ENCODE results near the gene TRIM49D1.
"Not testable (repeated sequence)": the region's sequence is repeated elsewhere in the genome, so short reads cannot be mapped to it uniquely, and the experiment has no call there.

The TRIM49D1 gene, protein sequence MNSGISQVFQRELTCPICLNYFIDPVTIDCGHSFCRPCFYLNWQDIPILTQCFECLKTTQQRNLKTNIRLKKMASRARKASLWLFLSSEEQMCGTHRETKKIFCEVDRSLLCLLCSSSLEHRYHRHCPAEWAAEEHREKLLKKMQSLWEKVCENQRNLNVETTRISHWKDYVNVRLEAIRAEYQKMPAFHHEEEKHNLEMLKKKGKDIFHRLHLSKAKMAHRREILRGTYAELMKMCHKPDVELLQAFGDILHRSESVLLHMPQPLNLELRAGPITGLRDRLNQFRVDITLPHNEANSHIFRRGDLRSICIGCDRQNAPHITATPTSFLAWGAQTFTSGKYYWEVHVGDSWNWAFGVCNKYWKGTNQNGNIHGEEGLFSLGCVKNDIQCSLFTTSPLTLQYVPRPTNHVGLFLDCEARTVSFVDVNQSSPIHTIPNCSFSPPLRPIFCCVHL

GRCh38 chr11:89922195-89922660, at the start of gene TRIM49D1:
Gene TRIM49D1 (minus strand): TSS chr11:89922245. CDS start chr11:89917710, 4,535 bp downstream.
- no peak for DNase-seq (ENCODE audit: insufficient read length, low spot score)
- no peak for FAIRE-seq
- TF ChIP-seq, protein P1, sequence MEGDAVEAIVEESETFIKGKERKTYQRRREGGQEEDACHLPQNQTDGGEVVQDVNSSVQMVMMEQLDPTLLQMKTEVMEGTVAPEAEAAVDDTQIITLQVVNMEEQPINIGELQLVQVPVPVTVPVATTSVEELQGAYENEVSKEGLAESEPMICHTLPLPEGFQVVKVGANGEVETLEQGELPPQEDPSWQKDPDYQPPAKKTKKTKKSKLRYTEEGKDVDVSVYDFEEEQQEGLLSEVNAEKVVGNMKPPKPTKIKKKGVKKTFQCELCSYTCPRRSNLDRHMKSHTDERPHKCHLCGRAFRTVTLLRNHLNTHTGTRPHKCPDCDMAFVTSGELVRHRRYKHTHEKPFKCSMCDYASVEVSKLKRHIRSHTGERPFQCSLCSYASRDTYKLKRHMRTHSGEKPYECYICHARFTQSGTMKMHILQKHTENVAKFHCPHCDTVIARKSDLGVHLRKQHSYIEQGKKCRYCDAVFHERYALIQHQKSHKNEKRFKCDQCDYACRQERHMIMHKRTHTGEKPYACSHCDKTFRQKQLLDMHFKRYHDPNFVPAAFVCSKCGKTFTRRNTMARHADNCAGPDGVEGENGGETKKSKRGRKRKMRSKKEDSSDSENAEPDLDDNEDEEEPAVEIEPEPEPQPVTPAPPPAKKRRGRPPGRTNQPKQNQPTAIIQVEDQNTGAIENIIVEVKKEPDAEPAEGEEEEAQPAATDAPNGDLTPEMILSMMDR (IDR thresholded peaks at IDR 0.05; ENCODE audit: insufficient read depth, missing control alignments): no peak

- not testable (repeated sequence) for DNase-seq (ENCODE audit: insufficient read length, low spot score); FAIRE-seq
These were observed 43.7 kb upstream of the TRIM49D1 start, which contains the start of gene TRIM64 for GRCh38 chr11:89965737-89966136. Gene TRIM64 (plus strand): TSS chr11:89966037. CDS start chr11:89968504, 2,467 bp downstream.

- not testable (repeated sequence) for DNase-seq (ENCODE audit: insufficient read length, low spot score); FAIRE-seq
These were observed 38.8 kb upstream of the TRIM49D1 start for GRCh38 chr11:89960833-89961232.

DNA sequence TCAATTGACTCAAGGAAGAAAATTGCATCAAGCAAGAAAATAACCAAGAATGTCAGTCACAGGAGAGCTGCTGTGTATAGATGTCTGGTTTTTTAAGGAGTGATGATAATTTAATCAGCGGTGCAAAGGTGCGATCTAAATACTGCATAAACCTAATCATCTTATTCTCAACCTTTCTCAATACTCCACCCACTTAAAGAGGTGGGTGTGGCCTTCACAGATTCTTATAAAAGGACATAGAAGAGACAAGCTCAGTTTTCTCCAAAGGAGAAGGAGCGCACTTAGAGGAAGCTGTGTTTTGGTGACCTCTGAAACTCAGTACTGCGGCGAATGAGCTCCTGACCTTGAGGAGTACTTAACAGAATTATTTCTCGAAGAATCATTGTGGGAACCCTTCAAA, 1.7 kb upstream of the TRIM49D1 start, which contains the start of gene TRIM49D2:
TRIM49D2 (plus strand) TSS at position 301 of the 400 bp plus-strand sequence. CDS start 2,698 bp downstream, outside the sequence.
- not testable (repeated sequence) for FAIRE-seq

GRCh38 chr11:89900809-89901208, 21.2 kb downstream of the TRIM49D1 start:
- DNase-seq (ENCODE audit: insufficient read length, low spot score); FAIRE-seq: not testable (repeated sequence)

More for the DNA sequence above, 1.7 kb upstream of the TRIM49D1 start, which contains the start of gene TRIM49D2:
- not testable (repeated sequence) for DNase-seq (ENCODE audit: insufficient read length, low spot score)

- not testable (repeated sequence) for FAIRE-seq; DNase-seq (ENCODE audit: insufficient read length, low spot score)
These were observed 28.8 kb downstream of the TRIM49D1 start for GRCh38 chr11:89893245-89893644.

DNA sequence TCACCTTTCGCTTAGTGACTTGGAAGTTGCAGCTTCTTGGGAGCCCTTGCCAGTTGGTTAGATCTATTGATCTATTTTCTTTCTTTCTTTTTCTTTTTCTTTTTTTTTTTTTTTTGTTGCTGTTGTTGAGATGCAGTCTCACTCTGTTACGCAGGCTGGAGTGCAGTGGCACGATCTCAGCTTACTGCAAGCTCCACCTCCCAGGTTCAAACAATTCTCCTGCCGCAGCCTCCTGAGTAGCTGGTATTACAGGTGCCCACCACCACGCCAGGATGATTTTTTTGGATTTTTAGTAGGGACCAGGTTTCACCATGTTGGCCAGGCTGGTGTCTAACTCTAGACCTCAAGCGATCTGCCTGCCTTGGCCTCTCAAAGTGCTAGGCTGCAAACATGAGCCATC, 44.5 kb downstream of the TRIM49D1 start:
- not testable (repeated sequence) for FAIRE-seq; DNase-seq (ENCODE audit: insufficient read length, low spot score)

DNA sequence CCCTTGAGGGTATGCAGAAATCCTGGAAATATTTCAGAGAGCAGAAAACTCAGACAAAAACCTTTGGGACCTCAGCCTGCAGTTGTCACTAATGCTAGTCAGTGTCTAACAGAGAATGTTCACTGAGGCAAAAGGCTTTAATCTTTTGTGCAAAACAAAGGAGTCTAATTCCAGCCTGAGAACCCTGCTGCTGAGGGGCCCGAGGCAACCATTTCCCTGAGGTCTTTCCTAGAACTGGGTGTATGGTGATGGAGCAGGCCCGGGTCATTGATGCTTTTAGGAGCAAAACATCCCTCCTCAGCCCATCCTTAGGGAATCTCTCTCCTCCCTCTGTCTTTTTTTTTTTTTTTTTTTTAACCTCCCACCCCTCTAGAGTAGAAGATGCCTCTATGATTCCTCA, 49.5 kb downstream of the TRIM49D1 start:
- FAIRE-seq; DNase-seq (ENCODE audit: insufficient read length, low spot score): not testable (repeated sequence)

GRCh38 chr11:89865223-89865622, 56.8 kb downstream of the TRIM49D1 start:
- FAIRE-seq; DNase-seq (ENCODE audit: insufficient read length, low spot score): not testable (repeated sequence)

DNA sequence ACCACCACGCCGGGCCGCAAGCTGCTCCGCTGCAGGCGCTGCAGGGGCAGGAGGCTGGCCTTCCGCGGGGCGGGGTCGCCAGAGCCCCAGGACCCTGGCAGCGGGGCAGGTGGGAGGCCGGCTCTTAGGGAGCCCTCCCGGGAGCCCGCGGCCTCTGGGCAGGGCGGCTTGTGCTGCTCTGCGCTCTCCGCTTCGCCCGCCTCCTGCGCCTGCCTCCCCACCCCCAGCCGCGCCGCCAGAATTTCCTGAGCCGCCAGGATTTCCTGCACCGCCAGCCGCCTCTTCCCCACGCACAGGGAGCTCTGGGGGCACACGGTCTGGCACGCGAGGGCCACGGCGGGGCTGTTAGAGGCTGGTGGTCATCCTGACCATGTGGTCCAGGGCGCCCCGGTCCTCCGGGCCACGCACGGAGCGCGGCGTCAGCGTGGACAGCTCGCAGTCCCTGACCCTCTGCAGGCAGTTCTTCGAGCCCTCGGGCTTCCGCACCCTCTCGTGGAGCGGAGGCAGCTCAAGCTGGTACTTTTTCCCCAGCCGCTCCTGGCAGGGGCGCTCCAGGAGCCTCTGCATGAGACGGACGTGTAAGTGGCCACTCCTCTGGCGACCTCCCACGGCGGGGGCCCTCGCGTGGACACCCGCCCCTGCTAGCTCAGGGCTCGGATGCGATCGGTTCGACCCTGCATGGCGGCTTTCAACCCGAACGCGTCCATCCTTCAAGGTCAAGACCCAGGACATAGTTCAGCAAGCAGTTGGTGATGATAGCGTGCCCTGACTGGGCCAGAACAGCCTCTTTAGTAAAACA, 57.9 kb downstream of the TRIM49D1 start:
- not testable (repeated sequence) for DNase-seq (ENCODE audit: insufficient read length, low spot score); FAIRE-seq

Measured in D721Med (cell line).